H1 (cell line): ENCODE results near the gene KCNV2. TPM values are rescaled to one million over a fixed set of nuclear protein-coding genes. Genes with fewer than 3 reads are reported as not detected.

Experiments
- CTCF ChIA-PET: fragments of 300-600 bp; sonication (Branson Sonifier 250); formaldehyde crosslinking; loops from one replicate; lab custom pipeline; 2021; ENCODE audit not compliant: partially characterized antibody; lab: Charles Lee
- POLR2A ChIA-PET: fragments of 300-600 bp; sonication (Branson Sonifier 250); formaldehyde crosslinking; loops from one replicate; lab custom pipeline; 2021; ENCODE audit warnings: inconsistent platforms; ENCODE audit not compliant: partially characterized antibody; lab: Charles Lee
- DNase-seq, 2 experiments: peaks; one replicate each; pipeline versions ENCODE4 v3.0.0 to v3.0.0-alpha.2; 2010 to 2022; ENCODE audit warnings: low spot score in 2 of 2, low read depth in 1 of 2, mixed read lengths in 1 of 2
- FAIRE-seq: peaks from 2 replicates; lab custom pipeline; 2011; peaks lifted over from hg19 to GRCh38; lab: Jason Lieb, UNC
- H2AFZ ChIP-seq: 2 replicates; pipeline ENCODE4 v1.8.1; 2012; ENCODE audit warnings: low read length, inconsistent platforms
- H2AK5ac ChIP-seq: 2 replicates; pipeline ENCODE4 v1.6.1; 2013; ENCODE audit warnings: low read depth, low read length
- H2BK120ac ChIP-seq: replicated peaks from 2 replicates; pipeline ENCODE3; 2013; ENCODE audit warnings: low read depth, low read length, inconsistent platforms
- H2BK12ac ChIP-seq: 2 replicates; pipeline ENCODE4 v1.6.1; 2013; ENCODE audit warnings: low read depth, low read length
- H2BK15ac ChIP-seq: 2 replicates; pipeline ENCODE4 v1.6.1; 2013; ENCODE audit warnings: low read length
- H2BK20ac ChIP-seq: 2 replicates; pipeline ENCODE4 v1.6.1; 2013; ENCODE audit warnings: low read length
- H2BK5ac ChIP-seq: 2 replicates; pipeline ENCODE4 v1.6.1; 2013; ENCODE audit warnings: low read depth, low read length
- H3K14ac ChIP-seq: 2 replicates; pipeline ENCODE4 v1.6.1; 2013; ENCODE audit warnings: inconsistent platforms; ENCODE audit not compliant: insufficient read length
- H3K18ac ChIP-seq: 2 replicates; pipeline ENCODE4 v1.6.1; 2013; ENCODE audit warnings: low read length; ENCODE audit errors: extremely low read depth
- H3K23ac ChIP-seq: 2 replicates; pipeline ENCODE4 v1.6.1; 2013; ENCODE audit warnings: inconsistent platforms; ENCODE audit not compliant: insufficient read length
- H3K23me2 ChIP-seq: 2 replicates; pipeline ENCODE4 v1.6.1; 2013; ENCODE audit warnings: low read depth, low read length
- H3K27ac ChIP-seq: 2 replicates; pipeline ENCODE4 v1.6.1; 2011; ENCODE audit warnings: low read depth, low read length, inconsistent platforms
- H3K27me3 ChIP-seq, 4 experiments: replicated peaks in 1 of 4; 1 replicate in 1 of 4; 2 replicates in 3 of 4; pipeline versions ENCODE4 v1.6.1 to v1.8.1; 2011 to 2013; ENCODE audit warnings: low read length in 3 of 4, mild to moderate bottlenecking in 3 of 4, inconsistent platforms in 2 of 4, mixed read lengths in 2 of 4, moderate library complexity in 1 of 4; ENCODE audit not compliant: control insufficient read depth in 3 of 4, insufficient read depth in 3 of 4; ENCODE audit errors: extremely low read depth in 1 of 4
- H3K36me3 ChIP-seq, 4 experiments: 2 replicates each; pipeline versions ENCODE4 v1.6.1 to v1.8.1; 2011 to 2013; ENCODE audit warnings: mild to moderate bottlenecking in 4 of 4, low read length in 3 of 4, moderate library complexity in 2 of 4, control low read depth in 1 of 4, inconsistent platforms in 1 of 4; ENCODE audit not compliant: insufficient read depth in 4 of 4, control insufficient read depth in 2 of 4
- H3K4ac ChIP-seq: replicated peaks from 2 replicates; pipeline ENCODE3; 2013; ENCODE audit warnings: low read length, low read depth, mixed read lengths, inconsistent platforms; ENCODE audit not compliant: insufficient read length
- H3K4me1 ChIP-seq, 4 experiments: replicated peaks in 1 of 4; 1 replicate in 1 of 4; 2 replicates in 3 of 4; pipeline versions ENCODE4 v1.6.1 to v1.8.1; 2011 to 2013; ENCODE audit warnings: low read length in 3 of 4, inconsistent platforms in 2 of 4, mixed read lengths in 1 of 4; ENCODE audit not compliant: insufficient read depth in 4 of 4, control insufficient read depth in 3 of 4
- H3K4me2 ChIP-seq, 2 experiments: 2 replicates each; pipeline versions ENCODE4 v1.6.1 to v1.8.1; 2011 to 2013; ENCODE audit warnings: low read depth in 2 of 2, low read length in 2 of 2, control low read depth in 1 of 2, inconsistent platforms in 1 of 2, mild to moderate bottlenecking in 1 of 2; ENCODE audit not compliant: insufficient read depth in 1 of 2
- H3K4me3 ChIP-seq, 4 experiments: fragments of 200-600, 300-600 bp in 1 of 4; sonication (generic), shearing (Covaris generic), sonication (Bioruptor Twin) in 1 of 4; 2 replicates each; pipeline versions ENCODE4 v1.5.1 to v1.8.1; 2011 to 2016; ENCODE audit warnings: low read length in 4 of 4, low read depth in 3 of 4, control low read depth in 2 of 4, inconsistent platforms in 2 of 4, mild to moderate bottlenecking in 2 of 4, mixed read lengths in 1 of 4, moderate library complexity in 1 of 4; ENCODE audit not compliant: insufficient read depth in 2 of 4; ENCODE audit errors: extremely low read depth in 1 of 4
- H3K56ac ChIP-seq: replicated peaks from 2 replicates; pipeline ENCODE3; 2013; ENCODE audit warnings: low read depth, mild to moderate bottlenecking, mixed read lengths, low read length, inconsistent platforms; ENCODE audit not compliant: insufficient read length
- H3K79me1 ChIP-seq: 2 replicates; pipeline ENCODE4 v1.6.1; 2013; ENCODE audit warnings: low read depth, low read length, control low read depth
- H3K79me2 ChIP-seq, 2 experiments: 2 replicates each; pipeline versions ENCODE4 v1.6.1 to v1.8.1; 2012 to 2013; ENCODE audit warnings: low read length in 2 of 2, mild to moderate bottlenecking in 2 of 2, inconsistent platforms in 1 of 2; ENCODE audit not compliant: insufficient read depth in 2 of 2, control insufficient read depth in 1 of 2
- H3K9ac ChIP-seq, 4 experiments: replicated peaks in 1 of 4; 1 replicate in 1 of 4; 2 replicates in 3 of 4; pipeline versions ENCODE4 v1.6.1 to v1.8.1; 2011 to 2013; ENCODE audit warnings: low read depth in 3 of 4, low read length in 3 of 4, control low read depth in 2 of 4, mild to moderate bottlenecking in 2 of 4, moderate library complexity in 2 of 4, inconsistent platforms in 1 of 4; ENCODE audit errors: extremely low read depth in 1 of 4
- H3K9me3 ChIP-seq, 2 experiments: 2 replicates each; pipeline versions ENCODE4 v1.6.1 to v1.8.1; 2012 to 2013; ENCODE audit warnings: mild to moderate bottlenecking in 2 of 2, moderate library complexity in 2 of 2, control low read depth in 1 of 2, inconsistent platforms in 1 of 2, low read depth in 1 of 2, low read length in 1 of 2, mixed read lengths in 1 of 2; ENCODE audit not compliant: insufficient read depth in 2 of 2
- H4K20me1 ChIP-seq, 2 experiments: replicated peaks in 1 of 2; 2 replicates each; pipeline versions ENCODE3 to v1.8.1; 2011 to 2013; ENCODE audit warnings: inconsistent platforms in 2 of 2, low read length in 2 of 2, mild to moderate bottlenecking in 1 of 2; ENCODE audit not compliant: insufficient read depth in 2 of 2, control insufficient read depth in 1 of 2
- H4K5ac ChIP-seq: 2 replicates; pipeline ENCODE4 v1.6.1; 2013; ENCODE audit warnings: low read length, low read depth, mixed read lengths, inconsistent platforms; ENCODE audit not compliant: insufficient read length
- H4K8ac ChIP-seq: 2 replicates; pipeline ENCODE4 v1.8.0; 2013; ENCODE audit warnings: mild to moderate bottlenecking, moderate library complexity, low read length, inconsistent platforms; ENCODE audit not compliant: insufficient read depth; ENCODE audit errors: extremely low read depth
- H4K91ac ChIP-seq: replicated peaks from 2 replicates; pipeline ENCODE3; 2013; ENCODE audit warnings: low read length, mixed read lengths, inconsistent platforms; ENCODE audit not compliant: insufficient read length
- BACH1 ChIP-seq: IDR thresholded peaks from 2 replicates; pipeline ENCODE4 v1.6.1; 2012; ENCODE audit warnings: low read length, improper control_type of control experiment
- CHD2 ChIP-seq: IDR thresholded peaks from 2 replicates; pipeline ENCODE4 v1.6.1; 2012; ENCODE audit warnings: low read length, improper control_type of control experiment
- EZH2 ChIP-seq: fragments of 200-600 bp; sonication (generic); IDR thresholded peaks from 2 replicates; pipeline ENCODE4 v1.7.1; 2012; ENCODE audit warnings: low read depth, mild to moderate bottlenecking, moderate library complexity, low read length, inconsistent platforms; ENCODE audit not compliant: severe bottlenecking
- KDM4A ChIP-seq: IDR thresholded peaks from one replicate; pipeline ENCODE4 v1.7.1; 2012; ENCODE audit warnings: low read depth, mild to moderate bottlenecking, moderate library complexity, low read length, inconsistent platforms; ENCODE audit not compliant: severe bottlenecking
- POU5F1 ChIP-seq: IDR thresholded peaks from 2 replicates; pipeline ENCODE4 v1.6.1; 2011; ENCODE audit warnings: low read depth, mild to moderate bottlenecking, low read length, moderate library complexity
- SIN3A ChIP-seq, 2 experiments: IDR thresholded peaks in 1 of 2; conservative IDR thresholded peaks in 1 of 2; 2 replicates each; pipeline ENCODE4 v1.6.1; 2011 to 2012; ENCODE audit warnings: low read length in 2 of 2, improper control_type of control experiment in 1 of 2, low read depth in 1 of 2, mild to moderate bottlenecking in 1 of 2
- SIX5 ChIP-seq: IDR thresholded peaks from 2 replicates; pipeline ENCODE4 v1.6.1; 2011; ENCODE audit warnings: mild to moderate bottlenecking, low read depth, low read length
- TBP ChIP-seq: IDR thresholded peaks from 2 replicates; pipeline ENCODE4 v1.6.1; 2011; ENCODE audit warnings: low read depth, low read length, improper control_type of control experiment
- WGBS, 2 experiments: shearing (Covaris generic) in 1 of 2; methylation state at CpG; one replicate each; pipeline versions ENCODE4 v1.1.6 to v1.1.7; 2013 to 2015; ENCODE audit warnings: low lambda C conversion rate in 2 of 2, mixed read lengths in 2 of 2, inconsistent platforms in 1 of 2, low coverage in 1 of 2, missing lambda C conversion rate in 1 of 2; ENCODE audit not compliant: insufficient replicate concordance in 2 of 2, insufficient coverage in 1 of 2, insufficient read length in 1 of 2; ENCODE audit errors: extremely low coverage in 1 of 2, missing lambda C conversion rate in 1 of 2; 5-methylcytosine and 5-hydroxymethylcytosine counted together
- polyA plus RNA-seq, 7 experiments: library from polyadenylated mRNA; depleted of rRNA in 3 of 7; stranded (reverse) in 5 of 7; unstranded in 2 of 7; fragments of >200 nt in 5 of 7; fragments of 200-250 nt in 2 of 7; gene quantifications; 1 replicate in 5 of 7; 2 replicates in 1 of 7; 4 replicates in 1 of 7; pipeline versions ENCODE4 v1.2.1 to v1.2.3, GENCODE V29; 2011 to 2013; ENCODE audit warnings: missing spikeins in 2 of 7, mixed read lengths in 2 of 7
- total RNA-seq: library from RNA; stranded (reverse); fragmentation: NEBNext Ultra II Directional; extraction: Animal tissue kit (Norgen Biotek cat#: 25700); gene quantifications from 2 replicates; pipeline ENCODE4 v1.2.1, GENCODE V29; 2021

The KCNV2 gene
- total and polyA plus RNA-seq, 2 of the 8 experiments (the other 6 are each of a cell fraction or from before 2014, with no cell fraction given), result not detected

- peaks cover 0 to 4% (median under 1%) of the 10 kb centered on the region in 4 experiments; a peak in 4 of 7 replicates for H3K4me1 ChIP-seq
- H2BK5ac ChIP-seq, result no peak overlapping the region
- no peak overlapping the region for H4K91ac ChIP-seq
- H4K5ac ChIP-seq, result no peak overlapping the region
- ChIA-PET CTCF (interaction anchor here (0.7 kb wide), 1 partner anchor 22 kb away, joined by 3 read pairs; no protein-coding TSS in a partner anchor), POLR2A (no interaction called here)
- H2BK15ac ChIP-seq, result no peak overlapping the region
- H3K36me3 ChIP-seq, result no peaks in the 10 kb centered on the region
- H3K79me2 ChIP-seq, result no peaks in the 10 kb centered on the region
- H3K27me3 ChIP-seq, result no peaks in the 10 kb centered on the region
- H3K4ac ChIP-seq, result no peak overlapping the region
- no peak for DNase-seq
- FAIRE-seq, result no peak
- H2BK12ac ChIP-seq, result no peak overlapping the region
- H4K20me1 ChIP-seq, result no peaks in the 10 kb centered on the region
- TF ChIP-seq KDM4A (no peak), POU5F1 (no peak), SIN3A (conservative IDR thresholded peaks at IDR 0.05 in 1 of 2, IDR thresholded peaks at IDR 0.05 in 1 of 2; ENCODE audit: low read depth in 1 of 2, low read length in 2 of 2) (no peak), BACH1 (no peak), EZH2 (no peak), SIX5 (no peak), TBP (no peak), CHD2 (no peak)
- no peak overlapping the region for H3K4me3 ChIP-seq
- H4K8ac ChIP-seq, result no peak overlapping the region
- H3K4me2 ChIP-seq, result no peak overlapping the region
- 94% methylated on average over 4 of the region's 4 CpGs; no CpG with 5 or more reads in 1 of the 2 experiments for WGBS, 2 experiments
- H3K27ac ChIP-seq, result no peak overlapping the region
- no peaks in the 10 kb centered on the region for H3K9me3 ChIP-seq
- H2AFZ ChIP-seq, result no peak overlapping the region
- no peak overlapping the region for H3K14ac ChIP-seq
- no peaks in the 10 kb centered on the region for H3K23me2 ChIP-seq
- no peak overlapping the region for H2BK20ac ChIP-seq
- no peak overlapping the region for H2BK120ac ChIP-seq
- H3K56ac ChIP-seq, result no peak overlapping the region
- H2AK5ac ChIP-seq, result no peak overlapping the region
- no peak overlapping the region for H3K23ac ChIP-seq
- H3K79me1 ChIP-seq, result no peaks in the 10 kb centered on the region
- H3K18ac ChIP-seq, result no peak overlapping the region
- no peak overlapping the region for H3K9ac ChIP-seq
Observed at GRCh38 chr9:2725898-2726649, 8.8 kb downstream of the KCNV2 start.
